IPS-NIHi7 (cell line): Measurements from ENCODE around the gene SREK1IP1.

ENCODE experiments used
- DNase-seq: peaks from one replicate; pipeline ENCODE4 v3.0.0; 2012; ENCODE audit warnings: mixed read lengths; ENCODE audit errors: extremely low spot score

SREK1IP1 gene

DNA sequence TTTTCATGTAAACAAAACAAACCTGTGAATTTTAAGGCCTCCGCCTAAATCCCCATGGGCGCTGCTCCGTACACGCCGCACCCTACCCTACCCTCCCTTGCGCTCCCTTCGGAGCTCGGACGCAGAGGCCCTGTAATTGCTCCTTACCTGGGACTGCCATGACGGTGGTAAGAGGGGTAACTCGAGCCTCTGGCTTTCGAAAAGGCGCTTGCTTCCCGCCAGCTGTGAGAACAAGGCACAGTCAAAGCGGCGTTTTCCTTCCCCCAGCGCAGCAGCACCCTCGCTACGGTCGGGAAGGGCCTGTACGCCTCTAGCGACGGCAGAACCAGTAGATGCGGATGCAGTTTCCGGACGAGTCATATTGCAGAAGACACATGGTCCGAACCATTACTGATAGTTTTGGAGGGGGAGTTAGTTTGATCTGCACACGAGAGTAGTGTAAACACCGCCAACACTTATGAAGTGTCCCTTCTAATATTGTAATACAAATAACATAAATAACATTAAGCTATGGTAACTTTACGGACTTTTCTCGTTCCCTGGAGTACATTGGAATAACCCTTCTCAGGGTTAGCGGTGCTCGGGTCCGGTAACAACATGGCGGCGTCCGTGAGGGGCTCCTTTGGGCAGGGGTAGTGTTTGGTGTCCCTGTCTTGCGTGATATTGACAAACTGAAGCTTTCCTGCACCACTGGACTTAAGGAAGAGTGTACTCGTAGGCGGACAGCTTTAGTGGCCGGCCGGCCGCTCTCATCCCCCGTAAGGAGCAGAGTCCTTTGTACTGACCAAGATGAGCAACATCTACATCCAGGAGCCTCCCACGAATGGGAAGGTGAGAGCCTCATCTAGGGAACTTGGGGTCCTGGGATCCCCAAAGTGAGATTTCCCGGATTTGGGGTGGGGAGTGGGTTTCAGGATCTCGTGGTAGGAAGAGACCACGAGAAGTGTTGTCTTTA is at the start of gene SREK1IP1, which contains the start of gene CWC27:
Gene SREK1IP1, minus strand, starts transcription at position 334 of the 955 bp plus-strand sequence. Its CDS starts 174 bp downstream, at position 160.
Gene CWC27, plus strand, starts transcription at position 573 of the 955 bp plus-strand sequence. Its CDS starts 217 bp downstream, at position 790.
- peak; percentile 82 for DNase-seq

DNA sequence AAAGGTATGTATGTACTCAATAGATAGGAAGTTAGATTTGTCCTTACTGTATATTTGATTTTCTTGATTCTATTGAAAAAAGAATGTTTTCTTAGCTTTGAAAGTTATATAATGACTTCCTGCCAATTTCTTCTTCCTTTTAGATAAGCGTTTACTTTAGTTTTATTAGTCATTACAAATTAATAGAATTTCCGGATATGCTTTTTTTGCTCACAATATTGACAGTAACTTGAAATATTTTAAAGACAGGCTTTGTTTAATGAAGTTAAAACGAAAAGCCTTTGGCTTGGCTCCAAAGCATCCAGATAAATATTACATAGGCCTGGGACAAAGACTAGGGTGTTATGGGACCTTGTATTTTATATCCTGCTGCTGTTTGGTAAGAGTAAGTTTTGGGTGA is 49.8 kb upstream of the SREK1IP1 start:
- no peak for DNase-seq

DNA sequence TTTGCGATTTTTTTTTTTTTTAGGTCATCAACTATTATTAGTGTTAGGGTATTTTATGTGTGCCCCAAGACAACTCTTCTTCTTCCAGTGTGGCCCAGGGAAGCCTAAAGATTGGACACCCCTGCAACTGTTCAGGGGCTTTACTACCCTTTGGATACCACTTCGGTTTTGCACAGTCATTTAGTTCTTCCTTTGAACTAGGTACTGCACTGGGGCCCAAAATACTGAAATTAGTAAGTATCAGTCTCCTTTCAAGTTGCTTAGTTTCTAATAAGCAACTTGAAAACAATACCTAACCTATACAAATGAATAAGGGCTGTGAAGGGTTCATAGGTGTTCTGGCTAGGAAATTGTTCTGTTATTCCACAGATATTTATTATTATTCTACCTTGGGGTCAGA is 45.6 kb upstream of the SREK1IP1 start:
- DNase-seq: no peak

DNA sequence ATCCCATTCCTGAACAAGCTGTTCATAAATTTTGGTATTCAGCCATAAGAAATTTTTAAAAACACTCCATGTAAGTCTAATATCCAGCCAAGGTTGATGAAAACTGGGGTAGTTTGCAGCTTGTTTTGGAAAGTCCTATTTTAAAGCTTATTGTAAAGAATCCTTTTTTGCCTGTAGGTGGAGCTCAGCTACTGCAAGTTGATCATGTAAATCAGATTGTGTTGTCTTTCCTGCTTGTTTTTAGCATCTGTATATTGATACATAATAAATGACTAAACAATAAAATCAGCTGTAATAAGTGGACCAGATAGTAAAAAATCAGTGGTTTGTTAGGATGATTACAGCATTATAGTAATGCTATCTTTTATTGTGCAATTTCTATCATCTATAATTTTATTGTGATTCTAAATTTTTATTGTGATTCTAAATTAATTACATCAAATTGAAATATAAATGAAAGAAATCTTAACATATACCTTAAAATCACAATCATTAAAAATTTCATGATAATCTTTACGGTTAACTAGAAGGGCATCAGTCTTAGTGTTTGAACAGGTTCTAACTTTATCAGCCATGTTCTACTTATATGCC is 42.7 kb upstream of the SREK1IP1 start:
- peak; percentile 27 for DNase-seq

DNA sequence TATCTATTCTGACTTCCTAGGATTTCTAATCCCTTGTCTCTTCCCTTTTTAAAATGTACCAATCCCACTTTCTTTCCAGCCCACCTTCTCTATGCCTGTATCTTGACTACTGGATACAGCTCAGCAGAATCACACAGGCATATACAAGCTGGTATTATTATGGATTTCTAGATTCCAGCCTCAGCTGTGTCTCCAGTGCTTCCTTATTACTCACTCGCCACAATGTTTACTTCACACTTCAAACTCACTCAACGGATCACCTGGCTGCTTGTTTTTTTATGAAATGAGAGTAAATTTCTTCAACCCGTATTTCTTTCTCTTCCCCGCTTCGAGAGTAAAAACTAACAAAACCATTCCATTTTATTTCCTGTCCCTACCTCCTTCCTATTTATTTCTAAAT is 39.0 kb upstream of the SREK1IP1 start:
- DNase-seq: no peak

DNA sequence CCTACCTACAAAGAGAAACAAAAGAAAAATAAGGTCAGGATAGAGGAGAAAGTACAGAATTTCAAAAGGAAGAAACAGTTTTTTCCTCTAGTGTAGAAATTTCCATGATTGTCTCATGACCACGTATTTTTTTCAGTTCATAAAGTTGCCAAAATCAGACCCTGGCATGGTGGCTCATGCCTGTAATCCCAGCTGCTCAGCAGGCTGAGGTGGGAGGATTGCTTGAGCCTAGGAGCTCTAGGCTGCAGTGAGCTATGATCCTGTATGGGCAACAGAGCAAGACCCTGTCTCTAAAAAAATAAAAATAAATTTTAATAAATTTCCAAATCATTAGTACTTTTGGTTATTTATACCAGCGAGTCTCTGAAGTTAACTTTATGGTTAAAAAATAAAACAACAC is 38.0 kb upstream of the SREK1IP1 start:
- DNase-seq: no peak

DNA sequence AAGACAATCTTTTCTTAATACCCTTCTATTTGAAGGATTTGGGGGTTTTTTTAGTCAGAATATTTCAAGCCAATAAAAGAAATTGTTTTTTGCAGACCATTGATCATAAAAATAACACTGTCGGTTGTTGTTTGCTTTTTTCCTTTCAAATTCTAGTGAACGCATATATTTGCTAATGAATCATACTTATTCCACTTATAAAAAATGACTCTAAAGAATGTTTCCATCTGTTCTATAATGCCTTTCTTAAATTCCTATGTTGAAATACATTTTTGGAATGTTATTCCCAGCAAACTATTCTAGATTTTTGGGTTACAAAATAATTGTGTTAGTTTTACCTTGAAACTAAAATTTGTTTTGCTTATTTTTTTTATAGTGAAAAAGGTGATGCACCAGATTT is 32.4 kb upstream of the SREK1IP1 start:
- DNase-seq: no peak

DNA sequence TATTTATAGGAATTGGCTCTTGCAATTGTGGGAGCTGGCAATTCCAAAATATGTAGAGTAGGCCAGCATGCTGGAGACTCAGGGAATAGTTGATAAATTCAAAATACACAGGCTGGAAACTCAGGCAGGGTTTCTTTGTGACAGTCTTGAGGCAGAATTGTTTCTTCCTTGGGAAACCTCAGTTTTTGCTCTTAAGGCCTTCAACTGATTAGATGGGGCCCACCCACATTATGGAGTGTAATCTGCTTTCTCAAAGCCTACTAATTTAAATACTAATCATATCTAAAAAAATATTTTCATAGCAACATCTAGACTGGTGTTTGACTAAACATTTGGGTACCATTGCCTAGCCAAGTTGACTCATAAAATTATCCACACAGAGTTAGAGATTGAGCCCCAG is 27.8 kb upstream of the SREK1IP1 start:
- DNase-seq: no peak

DNA sequence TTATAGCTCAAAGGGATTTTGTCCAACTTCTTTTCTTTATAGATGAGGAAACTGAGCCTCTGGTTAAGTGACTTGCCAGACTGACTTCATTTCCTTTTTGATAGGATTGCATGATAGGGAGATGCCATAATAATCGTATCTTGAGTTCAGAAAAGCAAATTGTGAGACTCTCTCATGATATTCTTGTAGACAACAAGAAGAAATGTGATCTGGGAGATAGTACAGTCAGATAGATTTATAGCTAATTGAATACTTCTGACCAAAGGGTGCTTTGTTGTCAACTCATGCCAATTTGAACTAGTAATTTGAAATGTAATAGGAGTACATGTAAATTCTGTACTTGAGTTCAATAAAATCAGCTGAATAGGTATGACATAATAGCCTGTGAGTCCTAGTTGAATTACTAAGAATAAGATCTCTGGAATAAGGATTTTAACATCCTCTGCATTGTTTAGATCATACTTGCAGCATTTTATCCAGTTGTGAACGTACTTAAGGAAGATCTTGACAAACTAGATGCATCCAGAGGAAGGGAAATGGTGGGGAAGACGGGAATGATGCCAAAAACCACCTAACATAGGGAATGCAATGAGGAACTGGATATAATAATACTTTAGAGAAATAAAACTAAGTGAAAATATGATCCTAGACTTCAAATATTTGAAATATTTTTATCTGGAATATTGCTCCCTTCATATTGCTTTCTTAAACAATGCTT is 25.7 kb upstream of the SREK1IP1 start:
- DNase-seq: no peak

DNA sequence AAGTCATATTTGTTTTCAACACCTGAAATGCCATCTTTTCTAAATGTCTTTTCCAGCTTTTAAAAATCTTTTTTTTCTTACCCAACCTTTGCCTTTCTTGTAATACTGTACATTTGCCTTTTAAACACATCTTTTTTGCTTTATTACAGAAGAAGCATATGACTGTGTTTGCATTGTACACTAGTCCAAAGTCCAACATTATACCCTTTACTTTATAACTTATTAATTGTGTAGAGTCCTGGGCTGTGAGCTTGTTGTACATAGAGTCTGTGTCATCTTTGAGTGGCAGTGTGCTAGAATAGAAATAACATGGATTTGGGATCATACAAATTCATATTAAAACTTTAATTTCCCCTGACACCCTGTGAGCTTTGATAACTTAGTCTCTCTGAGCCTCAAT is 24.0 kb upstream of the SREK1IP1 start:
- DNase-seq: no peak

DNA sequence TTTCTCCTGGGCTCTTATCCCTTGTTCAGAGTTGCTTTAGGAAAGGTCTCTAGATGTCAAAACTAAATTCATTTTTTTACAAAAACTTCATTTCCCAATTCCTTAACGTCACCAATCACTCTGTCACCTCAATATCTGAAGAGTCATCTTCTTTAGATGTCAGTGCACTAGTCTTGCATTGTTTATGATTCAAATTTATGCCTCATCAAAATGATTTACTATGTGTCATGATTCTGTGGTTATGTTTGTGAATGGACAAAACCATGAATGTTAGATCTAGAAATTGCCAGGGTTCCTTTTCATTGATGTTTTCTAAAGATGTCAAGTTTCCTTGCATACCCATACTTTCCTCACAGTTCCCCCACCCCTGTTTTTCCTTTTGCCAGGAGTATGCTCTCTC is 21.7 kb upstream of the SREK1IP1 start:
- DNase-seq: no peak

DNA sequence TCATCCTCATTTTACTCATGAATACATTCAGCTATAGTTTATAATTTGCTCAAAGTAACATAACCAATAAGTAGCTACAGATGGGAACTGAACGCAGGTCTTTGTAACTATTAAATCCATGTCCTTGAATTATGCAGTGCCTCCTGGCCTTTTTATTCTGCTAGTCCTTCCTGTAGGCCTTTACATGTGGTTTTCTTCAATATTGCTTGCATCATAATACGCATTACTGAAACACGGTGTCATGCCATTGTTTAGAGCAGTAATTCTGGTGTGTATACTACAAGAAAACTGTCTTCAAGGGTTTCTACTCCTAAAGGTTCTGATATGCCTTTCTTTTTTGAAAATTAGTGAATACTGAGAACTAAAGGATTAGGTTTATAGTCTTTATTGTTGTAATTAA is 21.0 kb upstream of the SREK1IP1 start:
- no peak for DNase-seq

DNA sequence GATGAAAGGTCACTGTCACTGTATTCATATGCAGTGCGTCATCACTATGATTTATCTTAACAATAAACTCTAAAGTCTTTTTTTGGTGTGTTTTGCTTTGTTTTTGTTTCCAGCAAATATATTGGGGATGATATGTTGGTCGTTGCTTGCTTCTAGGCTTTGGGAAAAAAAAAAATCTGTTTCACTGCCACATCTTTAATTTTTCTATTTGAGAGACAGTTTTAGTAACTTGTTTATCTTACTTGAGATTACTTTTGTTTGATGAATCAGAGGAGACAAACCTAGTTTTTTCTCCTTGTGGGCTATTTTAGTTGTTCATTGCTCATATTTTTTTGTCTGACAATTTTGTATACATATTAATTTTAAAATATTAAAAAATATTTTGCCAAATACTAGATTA is 19.7 kb upstream of the SREK1IP1 start:
- DNase-seq: no peak

DNA sequence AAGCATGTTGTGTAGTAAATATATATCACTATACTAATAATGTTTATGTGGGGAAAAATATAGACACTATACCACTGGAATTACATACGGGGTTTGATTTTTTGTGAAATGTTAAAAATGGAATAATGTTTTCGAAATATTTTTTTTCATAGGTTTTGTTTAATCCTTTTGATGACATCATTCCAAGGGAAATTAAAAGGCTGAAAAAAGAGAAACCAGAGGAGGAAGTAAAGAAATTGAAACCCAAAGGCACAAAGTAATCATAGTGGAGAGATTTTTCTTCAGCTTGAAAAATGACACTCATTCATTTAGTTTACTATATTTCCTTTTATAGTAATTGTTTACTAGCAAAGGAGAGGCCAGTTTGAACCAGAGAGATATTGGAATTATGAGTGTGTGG is 17.9 kb upstream of the SREK1IP1 start:
- no peak for DNase-seq

DNA sequence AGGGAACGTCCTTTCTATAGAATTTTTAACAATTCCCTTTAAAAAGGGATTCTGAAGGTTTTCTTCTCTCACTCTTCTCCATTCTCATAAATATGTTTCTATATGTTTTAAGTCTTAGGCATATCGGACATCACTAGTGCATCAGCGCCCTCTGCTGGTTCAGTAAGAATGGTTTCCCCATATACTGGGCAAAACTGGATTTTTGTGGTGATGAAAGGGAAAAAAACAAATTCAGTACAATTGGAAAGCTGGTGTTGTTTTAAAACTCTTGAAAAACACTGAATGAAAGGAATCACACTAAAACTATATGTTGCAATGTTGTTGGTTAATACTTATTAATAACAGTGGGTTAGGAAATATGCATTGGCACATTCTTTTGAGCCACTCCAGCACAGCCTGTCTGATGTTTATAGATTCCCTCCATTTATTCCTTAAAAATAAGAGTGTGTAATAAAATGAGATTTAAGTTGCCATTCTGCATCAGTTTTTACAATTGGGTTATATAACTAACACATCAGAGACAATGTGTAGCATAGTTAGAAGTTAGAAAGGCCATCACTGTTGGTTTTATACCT is 16.0 kb upstream of the SREK1IP1 start:
- DNase-seq: peak; percentile 32

DNA sequence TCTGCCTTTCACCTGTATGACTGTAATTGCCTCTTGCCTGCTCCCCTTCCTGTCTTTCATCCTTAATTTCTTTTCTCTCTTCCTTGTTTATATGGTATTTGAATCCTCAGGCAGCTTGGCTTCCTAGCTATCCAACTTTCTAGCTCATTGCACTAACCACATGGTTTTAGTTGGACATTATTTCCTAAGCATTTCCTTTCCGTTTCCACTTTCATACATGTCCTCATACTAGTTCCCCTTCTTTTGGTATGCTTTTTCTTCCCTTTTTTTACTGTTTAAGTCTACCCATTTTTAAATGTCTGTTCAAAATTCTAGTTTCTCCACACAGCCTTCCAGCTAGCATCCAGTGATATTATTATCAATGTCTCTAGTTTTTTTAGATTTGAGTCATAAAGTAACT is 6.8 kb upstream of the SREK1IP1 start:
- no peak for DNase-seq

DNA sequence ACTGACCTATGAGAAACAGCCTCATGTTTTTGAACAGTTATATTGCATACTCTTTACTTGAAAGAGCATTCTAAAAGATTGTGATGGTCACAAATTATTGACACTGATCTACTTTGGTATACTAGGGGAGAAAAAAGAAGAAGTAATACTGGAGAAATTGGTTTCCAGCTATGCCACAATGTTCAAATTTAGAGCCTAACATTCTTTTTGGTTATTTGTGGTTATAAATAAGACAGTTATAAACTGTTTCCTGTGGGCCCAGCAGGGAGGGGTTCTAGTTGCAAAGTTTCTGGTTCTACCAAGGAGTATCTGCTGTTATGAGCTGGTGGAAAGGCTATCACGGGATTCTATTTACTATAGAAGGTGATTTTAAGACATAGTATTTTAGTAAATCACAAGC is 5.0 kb upstream of the SREK1IP1 start:
- DNase-seq: no peak

DNA sequence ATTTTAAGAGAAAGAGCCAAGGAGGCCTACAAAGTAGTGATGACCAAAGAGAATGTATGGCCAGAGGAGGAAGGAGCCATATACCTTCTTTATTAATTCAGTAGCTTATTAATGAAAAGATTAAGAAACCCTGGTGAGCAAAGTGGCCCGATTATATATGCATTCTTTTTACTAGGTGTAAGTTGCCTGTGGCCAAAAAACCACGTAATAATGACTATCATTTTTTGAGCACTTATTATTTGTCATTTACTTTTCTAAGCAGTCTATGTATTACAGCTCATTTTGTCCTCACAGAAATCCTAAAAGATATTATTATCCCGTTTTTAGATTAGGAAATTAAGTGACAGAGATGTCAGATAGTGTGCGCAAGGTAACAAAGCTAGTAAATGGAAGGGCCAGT is 3.2 kb upstream of the SREK1IP1 start:
- no peak for DNase-seq

DNA sequence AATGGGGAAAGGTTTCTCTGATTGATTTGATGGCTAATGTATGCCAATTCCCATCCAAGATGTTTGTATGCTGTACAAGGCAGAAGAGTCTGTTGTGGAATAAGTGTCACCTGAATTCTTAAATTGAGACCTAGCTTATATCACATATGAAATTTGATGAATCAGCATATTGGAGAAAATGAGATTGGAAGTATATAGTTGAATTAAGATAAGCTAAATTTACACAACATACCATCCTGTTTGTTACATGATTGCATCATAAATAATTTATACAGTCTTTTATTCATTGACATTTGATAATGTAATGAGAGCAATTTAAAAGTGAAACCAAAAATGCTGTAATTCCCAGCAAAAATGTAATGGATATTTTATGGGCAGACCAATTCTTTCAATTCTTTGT is 1.4 kb upstream of the SREK1IP1 start:
- DNase-seq: no peak

DNA sequence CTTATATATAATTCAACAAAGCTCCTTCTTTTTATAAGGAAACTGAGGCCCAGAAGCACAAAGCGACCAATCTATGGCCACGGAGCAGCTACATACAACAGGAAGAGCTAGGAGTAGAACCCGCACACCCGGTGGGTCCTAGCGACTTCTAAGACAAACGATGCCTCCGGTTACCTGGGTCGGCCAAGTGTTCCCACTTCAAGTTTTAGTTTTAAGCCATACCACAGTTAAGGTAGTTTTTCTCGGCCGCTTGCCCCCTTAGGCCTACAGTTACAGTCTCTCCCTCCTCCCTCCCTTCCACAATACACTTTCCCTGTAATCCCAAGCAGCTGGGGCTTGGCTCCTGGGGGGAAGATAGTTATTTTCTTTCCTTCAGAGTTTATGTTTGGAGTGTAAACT is 533 bp downstream of the SREK1IP1 start:
- peak; percentile 19 for DNase-seq

DNA sequence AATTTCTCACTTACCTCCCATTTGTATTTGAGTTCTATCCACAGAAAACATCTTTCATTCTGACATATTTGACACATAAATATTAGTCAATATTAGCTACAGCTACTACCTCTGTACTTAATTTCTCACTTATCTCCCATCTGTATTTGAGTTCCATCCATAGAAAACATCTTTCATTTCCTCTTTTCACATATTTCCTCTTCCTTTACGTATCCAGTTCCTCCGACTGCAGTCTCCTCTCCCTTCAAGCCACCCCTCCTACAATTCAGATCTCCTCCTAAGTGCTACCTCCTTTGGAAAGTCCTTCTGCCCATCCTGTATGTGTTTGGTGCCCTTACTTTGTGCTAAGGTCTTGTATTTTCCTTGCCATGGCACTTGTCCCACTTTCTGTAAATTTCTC is 1.6 kb downstream of the SREK1IP1 start:
- no peak for DNase-seq
